Thoracic aorta (tissue), 2 donors: Measurements from ENCODE around the gene JAKMIP2. TPM values are rescaled to one million over a fixed set of nuclear protein-coding genes. Genes with fewer than 3 reads are reported as not detected.

Experiments used
- ATAC-seq: fragments of 150-250 bp; one replicate; pipeline ENCODE4 v1.8.0; 2017; ENCODE audit warnings: low read depth; ENCODE audit not compliant: insufficient number of reproducible peaks, low FRiP score
- DNase-seq: peaks from one replicate; pipeline ENCODE4 v3.0.0-alpha.2; 2020; ENCODE audit warnings: low spot score
- H3K27ac ChIP-seq, 2 donors: fragments of 200-600 bp; sonication (generic); 1 replicate in 1 of 2; 2 replicates in 1 of 2; pipeline ENCODE4 v1.5.1; 2016; ENCODE audit warnings: mild to moderate bottlenecking in 2 of 2, moderate library complexity in 2 of 2
- H3K27me3 ChIP-seq: fragments of 200-600 bp; sonication (generic); replicated peaks from 2 replicates; pipeline ENCODE4 v1.6.0; 2016; ENCODE audit warnings: mild to moderate bottlenecking; ENCODE audit not compliant: insufficient read depth
- H3K36me3 ChIP-seq: fragments of 200-600 bp; sonication (generic); one replicate; pipeline ENCODE4 v1.5.1; 2016
- H3K4me1 ChIP-seq, 2 donors: fragments of 200-600 bp; sonication (generic); 1 replicate in 1 of 2; 2 replicates in 1 of 2; pipeline versions ENCODE4 v1.5.1 to v1.6.0; 2016; ENCODE audit warnings: low read depth in 2 of 2, mild to moderate bottlenecking in 1 of 2; ENCODE audit not compliant: control insufficient read depth in 1 of 2
- H3K4me3 ChIP-seq: fragments of 200-600 bp; sonication (generic); 2 replicates; pipeline ENCODE4 v1.5.1; 2016; ENCODE audit warnings: mild to moderate bottlenecking
- H3K9me3 ChIP-seq: fragments of 200-600 bp; sonication (generic); 2 replicates; pipeline ENCODE4 v1.5.1; 2016
- total RNA-seq, 2 donors: library from RNA; depleted of rRNA; stranded (reverse); fragments of >200 nt; gene quantifications; one replicate each; pipeline versions ENCODE4 v1.1.0 to v1.2.3, GENCODE V29; 2016
- TF ChIP-seq, protein P1 (sequence below): fragments of 200-600 bp; sonication (generic); IDR thresholded peaks from one replicate; pipeline ENCODE4 v1.5.1; 2019; ENCODE audit warnings: antibody characterized with exemption

The JAKMIP2 gene
- total RNA-seq, 2 donors from 2014 or later: 0.49 to 1.6 TPM

DNA sequence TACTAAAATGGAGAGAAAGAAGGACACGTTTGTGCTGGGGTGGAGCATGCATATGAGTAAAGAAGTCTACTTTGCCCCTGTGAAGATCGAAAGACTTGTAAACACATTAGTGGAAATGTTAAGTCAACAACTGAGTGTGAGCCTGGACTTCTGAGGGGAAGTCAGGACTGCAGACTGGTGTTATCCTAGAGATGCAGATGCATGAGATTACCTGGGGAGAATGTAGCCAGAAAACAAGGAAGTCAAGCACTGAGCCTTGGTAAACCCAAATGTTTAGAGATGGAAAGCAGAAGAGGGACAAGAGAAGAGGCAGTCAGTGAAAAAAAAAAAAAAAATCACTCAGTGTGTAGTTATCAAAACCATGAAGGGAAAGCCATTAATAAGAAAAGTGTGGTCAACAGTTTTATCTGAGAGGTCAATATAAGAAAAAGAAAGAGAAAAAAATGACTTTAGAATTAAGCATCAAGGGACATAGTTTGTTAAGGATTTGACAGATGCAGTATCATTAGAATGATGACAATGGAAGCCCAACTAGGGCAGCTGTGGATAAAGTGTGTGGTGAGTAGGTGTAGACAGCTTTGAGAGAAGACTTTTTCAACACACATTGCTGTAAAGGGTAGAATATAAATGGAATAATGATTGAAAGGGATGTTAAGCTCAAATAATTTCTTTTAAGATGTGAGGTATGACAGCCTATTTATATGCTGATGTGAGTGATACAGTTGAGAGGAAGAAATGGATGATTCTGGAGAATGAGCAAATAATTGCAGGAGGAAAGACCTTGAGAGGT, 22.2 kb downstream of the JAKMIP2 start:
- no peak for ATAC-seq
- no peak overlapping the region for H3K27ac ChIP-seq
- H3K4me3 ChIP-seq: no peak overlapping the region
- no peaks in the 10 kb centered on the region for H3K27me3 ChIP-seq
- TF ChIP-seq, protein P1, sequence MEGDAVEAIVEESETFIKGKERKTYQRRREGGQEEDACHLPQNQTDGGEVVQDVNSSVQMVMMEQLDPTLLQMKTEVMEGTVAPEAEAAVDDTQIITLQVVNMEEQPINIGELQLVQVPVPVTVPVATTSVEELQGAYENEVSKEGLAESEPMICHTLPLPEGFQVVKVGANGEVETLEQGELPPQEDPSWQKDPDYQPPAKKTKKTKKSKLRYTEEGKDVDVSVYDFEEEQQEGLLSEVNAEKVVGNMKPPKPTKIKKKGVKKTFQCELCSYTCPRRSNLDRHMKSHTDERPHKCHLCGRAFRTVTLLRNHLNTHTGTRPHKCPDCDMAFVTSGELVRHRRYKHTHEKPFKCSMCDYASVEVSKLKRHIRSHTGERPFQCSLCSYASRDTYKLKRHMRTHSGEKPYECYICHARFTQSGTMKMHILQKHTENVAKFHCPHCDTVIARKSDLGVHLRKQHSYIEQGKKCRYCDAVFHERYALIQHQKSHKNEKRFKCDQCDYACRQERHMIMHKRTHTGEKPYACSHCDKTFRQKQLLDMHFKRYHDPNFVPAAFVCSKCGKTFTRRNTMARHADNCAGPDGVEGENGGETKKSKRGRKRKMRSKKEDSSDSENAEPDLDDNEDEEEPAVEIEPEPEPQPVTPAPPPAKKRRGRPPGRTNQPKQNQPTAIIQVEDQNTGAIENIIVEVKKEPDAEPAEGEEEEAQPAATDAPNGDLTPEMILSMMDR: no peak
- no peaks in the 10 kb centered on the region for H3K4me1 ChIP-seq
- H3K36me3 ChIP-seq: no peaks in the 10 kb centered on the region
- no peaks in the 10 kb centered on the region for H3K9me3 ChIP-seq
- no peak for DNase-seq

DNA sequence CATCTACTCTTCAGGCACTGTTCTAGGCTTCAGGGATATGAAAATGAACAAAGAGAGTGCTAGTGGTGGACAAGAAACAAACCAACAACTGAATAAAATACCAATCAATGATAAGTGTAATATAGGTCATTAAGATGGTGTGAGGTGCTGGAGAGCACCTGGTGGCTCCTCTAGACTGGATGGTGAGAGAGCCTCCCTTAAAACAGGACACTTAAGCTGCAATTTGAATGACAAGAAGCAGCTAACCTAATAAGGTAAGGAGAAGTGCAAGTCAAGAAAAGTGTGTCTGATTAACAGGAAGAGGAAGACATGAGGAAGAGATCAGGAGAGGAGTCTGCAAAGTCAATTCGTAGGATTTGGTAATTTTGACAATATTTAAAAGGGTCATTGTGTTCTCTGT, 23.1 kb downstream of the JAKMIP2 start:
- TF ChIP-seq, protein P1: no peak
- Histone ChIP-seq H3K27ac (no peak overlapping the region), H3K36me3 (no peaks in the 10 kb centered on the region), H3K27me3 (no peaks in the 10 kb centered on the region), H3K4me3 (no peak overlapping the region), H3K9me3 (no peaks in the 10 kb centered on the region), H3K4me1 (no peaks in the 10 kb centered on the region)
- DNase-seq (no peak), ATAC-seq (no peak)

DNA sequence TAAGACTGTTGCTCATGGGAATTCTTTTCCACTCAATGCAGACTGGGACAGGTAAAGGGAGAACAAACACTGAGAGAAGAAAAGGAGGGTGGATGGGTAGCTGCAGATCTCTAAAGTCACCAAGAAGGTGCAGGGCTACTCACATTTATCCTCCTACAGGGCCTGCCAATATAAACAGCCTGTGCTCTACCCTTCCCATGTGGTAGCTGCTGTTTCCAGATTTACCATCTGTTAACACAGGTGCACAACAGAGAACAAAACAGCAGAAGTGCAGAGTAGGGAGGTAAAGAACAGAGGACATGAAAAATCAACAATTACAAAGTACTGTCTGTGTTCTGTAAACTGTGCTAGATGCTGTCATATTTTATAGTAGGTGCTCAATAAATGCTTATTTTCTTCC, 26.0 kb downstream of the JAKMIP2 start:
- DNase-seq: no peak
- Histone ChIP-seq H3K4me1 (no peaks in the 10 kb centered on the region), H3K4me3 (no peak overlapping the region), H3K9me3 (no peaks in the 10 kb centered on the region), H3K36me3 (no peaks in the 10 kb centered on the region), H3K27me3 (no peaks in the 10 kb centered on the region), H3K27ac (no peak overlapping the region)
- TF ChIP-seq, protein P1: no peak
- ATAC-seq: no peak

DNA sequence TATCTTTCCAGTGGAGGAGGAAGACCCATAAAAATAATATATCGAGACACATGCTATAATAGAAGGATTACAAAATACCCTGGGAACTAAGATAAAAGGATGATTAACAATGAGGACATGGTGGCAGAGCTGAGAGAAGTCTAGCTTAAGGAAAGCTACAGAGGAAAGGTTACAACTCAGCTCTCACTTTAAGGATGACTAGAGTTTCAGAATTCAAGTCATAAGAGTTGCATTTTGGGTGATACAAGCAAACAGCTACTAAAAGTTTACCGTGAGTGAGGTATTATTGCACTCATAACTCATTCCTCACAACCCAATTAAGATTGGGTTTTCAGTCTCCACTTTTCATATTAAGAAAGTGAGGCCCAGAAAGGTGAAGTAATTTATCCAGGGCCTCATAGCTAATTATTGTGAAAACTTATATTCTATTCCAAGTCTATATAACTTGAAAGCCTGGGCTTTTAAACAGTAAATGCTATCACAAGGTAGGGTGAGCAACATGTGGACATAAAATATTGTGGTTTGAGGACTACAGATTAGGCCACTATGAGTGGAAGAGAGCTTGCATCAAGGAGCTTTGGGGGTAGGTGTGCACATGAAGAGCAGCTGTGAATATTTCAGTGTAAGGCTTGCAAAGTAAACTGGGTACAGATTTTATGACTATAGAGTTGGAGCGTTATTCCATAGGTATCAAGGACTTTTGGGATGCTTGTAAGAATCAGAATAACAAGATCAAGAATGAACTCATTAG, 28.0 kb downstream of the JAKMIP2 start:
- Histone ChIP-seq H3K36me3 (no peaks in the 10 kb centered on the region), H3K27ac (no peak overlapping the region), H3K27me3 (no peaks in the 10 kb centered on the region), H3K4me3 (no peak overlapping the region), H3K4me1 (peaks cover 0 to 2% of the 10 kb centered on the region in 2 donors), H3K9me3 (no peaks in the 10 kb centered on the region)
- DNase-seq (no peak), ATAC-seq (no peak)
- TF ChIP-seq, protein P1: no peak

GRCh38 chr5:147753765-147754164, 28.8 kb downstream of the JAKMIP2 start:
- H3K4me3 ChIP-seq: no peak overlapping the region
- no peak for DNase-seq
- peaks cover 0 to 8% of the 10 kb centered on the region in 2 donors for H3K4me1 ChIP-seq
- H3K27me3 ChIP-seq: no peaks in the 10 kb centered on the region
- no peaks in the 10 kb centered on the region for H3K9me3 ChIP-seq
- TF ChIP-seq, protein P1: no peak
- no peaks in the 10 kb centered on the region for H3K36me3 ChIP-seq
- ATAC-seq: no peak
- H3K27ac ChIP-seq: no peak overlapping the region
